Body of pancreas (tissue), 4 donors: ENCODE results near the gene THG1L.

Experiments used
- POLR2A ChIP-seq, 3 donors: fragments of 450-650 bp; IDR thresholded peaks; one replicate each; pipeline ENCODE4 v1.6.1; 2016; ENCODE audit warnings: antibody characterized with exemption in 3 of 3, mild to moderate bottlenecking in 2 of 3
- TF ChIP-seq, protein P1 (sequence below), 7 experiments: fragments of 450-650 bp in 4 of 7; fragments of 200-600 bp in 3 of 7; sonication (generic) in 3 of 7; IDR thresholded peaks; one replicate each; pipeline ENCODE4 v1.5.1; 2016 to 2019; ENCODE audit warnings: antibody characterized with exemption in 7 of 7

DNA sequence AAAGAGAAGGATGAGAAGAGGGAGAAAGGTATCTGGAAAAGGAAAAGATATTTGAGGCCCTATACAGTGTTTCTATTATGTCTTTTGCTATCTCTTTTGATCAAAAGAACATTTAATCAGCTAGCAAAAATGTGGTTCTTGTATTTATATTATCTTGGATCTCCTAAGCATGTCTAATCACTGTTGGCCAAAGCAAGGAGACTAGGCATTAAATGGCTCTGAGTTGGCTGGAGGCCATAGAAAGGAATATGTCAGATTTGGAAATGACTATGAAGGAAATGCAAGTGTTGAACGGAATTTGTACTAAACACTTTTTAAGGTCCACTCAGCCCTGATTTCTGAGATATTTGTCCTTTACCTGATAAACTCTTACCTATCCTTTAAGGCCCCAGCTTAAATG lies 22.4 kb upstream of the THG1L start:
- TF ChIP-seq, protein P1, sequence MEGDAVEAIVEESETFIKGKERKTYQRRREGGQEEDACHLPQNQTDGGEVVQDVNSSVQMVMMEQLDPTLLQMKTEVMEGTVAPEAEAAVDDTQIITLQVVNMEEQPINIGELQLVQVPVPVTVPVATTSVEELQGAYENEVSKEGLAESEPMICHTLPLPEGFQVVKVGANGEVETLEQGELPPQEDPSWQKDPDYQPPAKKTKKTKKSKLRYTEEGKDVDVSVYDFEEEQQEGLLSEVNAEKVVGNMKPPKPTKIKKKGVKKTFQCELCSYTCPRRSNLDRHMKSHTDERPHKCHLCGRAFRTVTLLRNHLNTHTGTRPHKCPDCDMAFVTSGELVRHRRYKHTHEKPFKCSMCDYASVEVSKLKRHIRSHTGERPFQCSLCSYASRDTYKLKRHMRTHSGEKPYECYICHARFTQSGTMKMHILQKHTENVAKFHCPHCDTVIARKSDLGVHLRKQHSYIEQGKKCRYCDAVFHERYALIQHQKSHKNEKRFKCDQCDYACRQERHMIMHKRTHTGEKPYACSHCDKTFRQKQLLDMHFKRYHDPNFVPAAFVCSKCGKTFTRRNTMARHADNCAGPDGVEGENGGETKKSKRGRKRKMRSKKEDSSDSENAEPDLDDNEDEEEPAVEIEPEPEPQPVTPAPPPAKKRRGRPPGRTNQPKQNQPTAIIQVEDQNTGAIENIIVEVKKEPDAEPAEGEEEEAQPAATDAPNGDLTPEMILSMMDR (IDR thresholded peaks at IDR 0.05) = no peak
- TF ChIP-seq POLR2A (IDR thresholded peaks at IDR 0.05) = no peak
